Motor neuron (in vitro differentiated cells): ENCODE data around the gene PPFIA2. TPM values are rescaled to one million over a fixed set of nuclear protein-coding genes. Genes with fewer than 3 reads are reported as not detected.

Experiments
- ATAC-seq, 8 experiments: fragments of 200-7000 bp; cut with Tn5 transposase; replicated peaks in 6 of 8; 2 replicates each; pipeline ENCODE4 v1.8.0; 2021; ENCODE audit warnings: mild to moderate bottlenecking in 8 of 8, moderate library complexity in 8 of 8
- H3K27ac ChIP-seq, 2 donors: fragments of 250-450 bp; sonication (Bioruptor Pico); 2 replicates each; pipeline ENCODE4 v1.9.0; 2021; ENCODE audit warnings: antibody characterized with exemption in 2 of 2, mild to moderate bottlenecking in 2 of 2, moderate library complexity in 1 of 2
- H3K4me1 ChIP-seq, 2 donors: fragments of 250-450 bp; sonication (Bioruptor Pico); replicated peaks in 1 of 2; 2 replicates each; pipeline ENCODE4 v1.6.1; 2021; ENCODE audit warnings: antibody characterized with exemption in 2 of 2, mild to moderate bottlenecking in 2 of 2, moderate library complexity in 1 of 2
- H3K4me3 ChIP-seq, 5 donors: fragments of 250-450 bp; sonication (Bioruptor Pico); 2 replicates each; pipeline ENCODE4 v1.9.0; 2021; ENCODE audit warnings: antibody characterized with exemption in 5 of 5, mild to moderate bottlenecking in 5 of 5, moderate library complexity in 4 of 5
- WGBS, 10 experiments: fragments of 450-650 bp; shearing (Covaris generic); methylation state at CpG; one replicate each; pipeline ENCODE4 v1.0.0; 2022; 5-methylcytosine and 5-hydroxymethylcytosine counted together
- in situ Hi-C, 9 experiments: fragments of 400-800 bp; cut with MboI; loops; one replicate each; pipeline ENCODE4 v1.15.0; 2021; ENCODE audit warnings: low sequenced_read_pairs in 9 of 9, low pct_unique_long_range_greater_than_20kb in 2 of 9; ENCODE audit not compliant: unreplicated experiment in 9 of 9
- total RNA-seq, 8 experiments: library from RNA; unstranded; fragments of 300-600 nt; gene quantifications; 2 replicates each; pipeline versions ENCODE4 v1.2.3 to v1.2.4, GENCODE V29; 2022

The PPFIA2 gene
- total RNA-seq, 8 experiments from 2014 or later: 8.0 to 65.2 (median 39.1) TPM

DNA sequence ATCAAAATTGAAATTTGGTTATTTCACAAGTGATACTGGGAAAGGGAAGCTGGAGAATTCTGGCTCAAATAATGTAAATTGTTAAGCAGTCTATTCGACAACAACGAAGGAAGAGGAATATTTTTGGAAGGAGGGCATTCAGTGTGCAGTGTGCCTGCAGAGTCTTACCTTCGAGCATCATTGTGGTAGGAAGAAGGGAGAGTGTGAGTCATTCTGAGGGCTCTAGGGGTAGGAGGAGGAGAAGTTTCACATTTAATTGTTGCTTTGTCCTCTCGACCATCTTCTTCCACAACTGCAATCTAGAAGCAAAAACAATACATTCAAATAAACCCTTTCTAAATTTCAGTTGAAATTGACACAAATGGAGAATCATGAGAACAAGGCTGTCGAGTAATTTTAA lies 418.2 kb downstream of the PPFIA2 start:
- H3K27ac ChIP-seq: no peak overlapping the region
- ATAC-seq: no peak
- H3K4me1 ChIP-seq: no peaks in the 10 kb centered on the region
- WGBS, 10 experiments: 26 to 92% (median 83%) methylated on average over 3 to 5 of the region's 5 CpGs
- in situ Hi-C loops: no loop called here
- H3K4me3 ChIP-seq: no peak overlapping the region

- no peak overlapping the region for H3K4me3 ChIP-seq
- no peak overlapping the region for H3K27ac ChIP-seq
- WGBS, 10 experiments: 27 to 89% (median 58%) methylated on average over 2 to 4 of the region's 4 CpGs; no CpG with 5 or more reads in 1 of the 10 experiments
- in situ Hi-C loops: no loop called here
- H3K4me1 ChIP-seq: no peaks in the 10 kb centered on the region
- ATAC-seq: no peak
Observed at GRCh38 chr12:81339071-81339470, 420.1 kb downstream of the PPFIA2 start.

GRCh38 chr12:81337886-81338285 lies 421.3 kb downstream of the PPFIA2 start:
- 29 to 100% (median 100%) methylated on average over 1 to 2 of the region's 2 CpGs; no CpG with 5 or more reads in 1 of the 10 experiments for WGBS, 10 experiments
- no peaks in the 10 kb centered on the region for H3K4me1 ChIP-seq
- no peak for ATAC-seq
- in situ Hi-C loops: no loop called here
- no peak overlapping the region for H3K4me3 ChIP-seq
- no peak overlapping the region for H3K27ac ChIP-seq

- no peak overlapping the region for H3K4me3 ChIP-seq
- whole genome bisulfite sequencing, 10 experiments: 20 to 83% (median 50%) methylated on average over 1 to 2 of the region's 2 CpGs; no CpG with 5 or more reads in 4 of the 10 experiments
- no peak for ATAC-seq
- no peak overlapping the region for H3K27ac ChIP-seq
- in situ Hi-C loops: no loop called here
- H3K4me1 ChIP-seq: no peaks in the 10 kb centered on the region
Observed at GRCh38 chr12:81333812-81334211, 425.3 kb downstream of the PPFIA2 start.

DNA sequence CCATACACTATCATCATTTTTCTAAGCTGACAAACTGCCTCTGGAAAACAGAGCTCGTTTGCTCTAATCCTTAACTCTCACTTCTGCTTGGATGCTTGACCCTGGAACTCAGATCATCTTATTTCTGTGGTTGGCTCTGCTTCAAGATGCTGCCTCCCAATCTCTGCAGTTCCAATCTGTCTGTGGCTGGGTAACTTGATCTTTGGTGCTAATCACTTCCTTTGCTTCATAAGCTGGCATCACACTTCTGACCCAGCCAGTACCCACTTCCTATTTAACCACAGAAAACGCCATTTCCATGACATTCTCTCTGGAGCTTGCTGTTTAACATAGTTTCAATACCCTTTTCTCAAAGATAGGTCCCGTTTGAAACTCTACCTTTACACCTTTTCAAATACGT lies 427.1 kb downstream of the PPFIA2 start:
- 0 to 94% (median 60%) methylated on average over 1 to 4 of the region's 4 CpGs for WGBS, 10 experiments
- Histone ChIP-seq H3K4me3 (no peak overlapping the region), H3K27ac (no peak overlapping the region), H3K4me1 (no peaks in the 10 kb centered on the region)
- in situ Hi-C loops: no loop called here
- no peak for ATAC-seq

DNA sequence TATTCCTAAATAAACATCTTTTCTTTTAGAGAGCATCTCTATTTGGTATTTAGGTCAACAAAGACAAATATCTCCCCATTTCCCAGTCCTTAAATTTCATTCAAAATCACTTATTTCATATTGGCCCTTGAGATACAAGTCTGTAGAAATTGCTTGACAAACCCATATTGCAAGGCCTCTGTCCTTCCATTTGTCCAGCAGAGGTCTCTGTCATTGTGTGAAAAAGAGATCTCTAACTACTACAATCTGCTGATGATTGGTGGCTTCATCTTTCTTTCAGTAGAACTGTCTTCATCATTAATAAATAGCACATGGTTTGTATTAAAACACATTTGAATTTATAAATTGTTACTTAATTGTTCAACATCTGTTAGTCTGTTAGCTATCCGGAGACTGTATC lies 428.7 kb downstream of the PPFIA2 start:
- in situ Hi-C loops: no loop called here
- WGBS, 10 experiments: 43 to 100% (median 82%) methylated on average over 1 of the region's 1 CpG; no CpG with 5 or more reads in 4 of the 10 experiments
- Histone ChIP-seq H3K4me1 (no peaks in the 10 kb centered on the region), H3K27ac (no peak overlapping the region), H3K4me3 (no peak overlapping the region)
- peak in 3 of 8 experiments; percentile 32 to 63 (median 43) for ATAC-seq

GRCh38 chr12:81329085-81329484 lies 430.1 kb downstream of the PPFIA2 start:
- peak in 2 of 8 experiments; percentile 76 to 88 for ATAC-seq
- Histone ChIP-seq H3K4me1 (no peaks in the 10 kb centered on the region), H3K4me3 (no peak overlapping the region), H3K27ac (no peak overlapping the region)
- WGBS, 10 experiments: 60 to 100% (median 96%) methylated on average over 1 to 2 of the region's 2 CpGs; no CpG with 5 or more reads in 4 of the 10 experiments
- in situ Hi-C loops: no loop called here

GRCh38 chr12:81327425-81327824 lies 431.7 kb downstream of the PPFIA2 start:
- no peak overlapping the region for H3K27ac ChIP-seq
- ATAC-seq: peak in 1 of 8 experiments; percentile 65
- in situ Hi-C loops: no loop called here

DNA sequence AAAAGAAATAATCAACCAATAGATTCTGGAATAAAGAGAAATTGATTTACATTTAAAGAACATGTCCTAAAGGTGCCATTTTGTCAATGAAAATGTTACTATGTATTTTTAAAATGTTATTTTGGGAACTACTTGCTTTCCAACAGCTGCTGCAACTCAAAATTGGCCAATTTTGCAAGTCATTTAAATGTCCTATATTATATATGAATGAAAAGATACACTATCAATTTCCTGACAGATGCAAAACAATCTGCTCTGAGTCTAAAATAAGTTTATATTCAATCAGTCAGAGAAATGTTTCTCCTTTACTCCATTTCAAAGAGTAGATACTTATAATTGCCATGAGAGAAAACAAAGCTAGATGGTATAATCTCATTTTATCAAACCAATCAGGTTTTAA lies 434.1 kb downstream of the PPFIA2 start:
- ATAC-seq: no peak
- Histone ChIP-seq H3K4me1 (peaks cover 0 to 2% of the 10 kb centered on the region in 2 donors), H3K4me3 (no peak overlapping the region), H3K27ac (no peak overlapping the region)
- in situ Hi-C loops: no loop called here

More at GRCh38 chr12:81327425-81327824, 431.7 kb downstream of the PPFIA2 start:
- Histone ChIP-seq H3K4me1 (no peaks in the 10 kb centered on the region), H3K4me3 (no peak overlapping the region)

- WGBS, 10 experiments: 12 to 100% (median 78%) methylated on average over 1 to 2 of the region's 2 CpGs
- H3K27ac ChIP-seq: no peak overlapping the region
- in situ Hi-C loops: no loop called here
- H3K4me3 ChIP-seq: no peak overlapping the region
- peak in 3 of 8 experiments; percentile 84 to 95 (median 95) for ATAC-seq
- peaks cover 0 to 11% of the 10 kb centered on the region in 2 donors for H3K4me1 ChIP-seq
Observed at GRCh38 chr12:81314903-81315531, 444.1 kb downstream of the PPFIA2 start.

DNA sequence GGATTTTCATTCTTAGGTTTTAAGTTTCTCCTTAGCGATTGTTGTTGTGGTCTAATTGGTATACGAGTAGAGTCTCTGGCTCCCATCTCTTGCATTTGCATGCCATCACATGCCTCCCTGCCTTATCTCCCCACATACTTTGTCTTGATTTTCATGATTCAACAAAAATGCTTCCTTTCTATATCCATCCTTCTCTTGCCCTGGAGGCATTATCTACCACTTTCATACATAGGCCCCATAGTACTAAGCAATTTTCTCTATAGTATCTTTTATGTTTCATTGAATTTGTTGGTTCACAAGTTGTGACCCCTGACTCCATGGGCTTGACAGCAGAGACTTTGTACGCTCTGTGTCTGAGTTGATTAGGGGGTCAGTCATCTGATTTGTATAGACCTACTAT lies 455.2 kb downstream of the PPFIA2 start:
- no peak overlapping the region for H3K27ac ChIP-seq
- no peak overlapping the region for H3K4me3 ChIP-seq
- H3K4me1 ChIP-seq: no peaks in the 10 kb centered on the region
- ATAC-seq: no peak
- in situ Hi-C loops: no loop called here
- 67 to 100% (median 83%) methylated on average over 1 to 3 of the region's 3 CpGs; no CpG with 5 or more reads in 2 of the 10 experiments for WGBS, 10 experiments

GRCh38 chr12:81300454-81300853 lies 458.7 kb downstream of the PPFIA2 start:
- Histone ChIP-seq H3K4me3 (no peak overlapping the region), H3K27ac (no peak overlapping the region), H3K4me1 (no peaks in the 10 kb centered on the region)
- no peak for ATAC-seq
- in situ Hi-C loops: no loop called here
- 8 to 86% (median 75%) methylated on average over 2 of the region's 2 CpGs; no CpG with 5 or more reads in 5 of the 10 experiments for WGBS, 10 experiments

- Histone ChIP-seq H3K27ac (no peak overlapping the region), H3K4me3 (no peak overlapping the region), H3K4me1 (no peaks in the 10 kb centered on the region)
- 39 to 92% (median 80%) methylated on average over 2 to 3 of the region's 3 CpGs; no CpG with 5 or more reads in 2 of the 10 experiments for WGBS, 10 experiments
- in situ Hi-C loops: no loop called here
- no peak for ATAC-seq
Observed at GRCh38 chr12:81297601-81298000, 461.5 kb downstream of the PPFIA2 start.
